Astrocyte of the cerebellum (primary cell): Measurements from ENCODE around the gene VSNL1.

Source experiments
- DNase-seq: peaks from one replicate; pipeline ENCODE4 v3.0.0-alpha.2; 2011; ENCODE audit warnings: low read depth
- H3K4me3 ChIP-seq: 2 replicates; pipeline ENCODE4 v1.5.1; 2011; ENCODE audit warnings: mild to moderate bottlenecking, low read depth, low read length, moderate library complexity
- in situ Hi-C: cut with HindIII; loops from 2 replicates; pipeline ENCODE4 v1.10.0; 2017; ENCODE audit warnings: low sequenced_read_pairs
- TF ChIP-seq, protein P1 (sequence below): IDR thresholded peaks from 2 replicates; pipeline ENCODE4 v1.5.1; 2012; ENCODE audit warnings: low read length, low read depth, moderate library complexity, mild to moderate bottlenecking; ENCODE audit errors: missing control alignments

VSNL1 gene

DNA sequence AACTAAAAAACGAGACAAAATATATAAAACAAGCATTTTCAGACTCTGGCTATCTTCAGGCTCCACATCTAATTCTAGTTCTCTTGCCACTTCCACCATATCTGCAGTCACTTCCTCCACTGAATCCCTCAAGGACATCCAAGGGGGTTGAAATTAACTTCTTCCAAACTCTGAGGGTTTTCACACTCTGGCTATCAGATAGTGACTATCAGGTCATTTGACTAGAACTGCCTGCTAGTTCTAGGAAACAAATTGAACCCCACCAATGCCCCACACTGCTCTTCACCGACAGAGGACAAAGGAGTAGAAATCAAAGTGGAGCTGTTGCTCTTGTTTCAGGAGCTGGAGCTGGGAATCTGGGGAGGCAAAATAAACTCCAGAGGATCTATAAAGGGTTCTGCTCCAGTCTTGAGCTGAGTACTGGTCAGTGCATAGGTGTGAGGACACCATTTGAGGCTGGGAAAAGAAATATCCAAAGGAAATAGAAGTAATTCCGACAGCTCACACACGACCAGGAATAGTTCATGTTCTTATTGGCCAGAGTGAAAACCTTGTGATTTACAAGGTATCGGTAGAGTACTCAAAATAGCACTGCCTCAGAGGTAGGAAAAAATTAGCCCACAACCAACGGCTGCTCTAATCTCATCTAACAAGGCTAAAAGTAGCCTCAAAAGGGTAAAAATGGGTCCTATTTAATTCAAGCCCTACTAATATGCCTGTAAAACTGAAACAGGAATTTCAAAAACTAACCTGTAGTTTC is 141.8 kb downstream of the VSNL1 start:
- H3K4me3 ChIP-seq = no peak overlapping the region
- in situ Hi-C loops = no loop called here
- TF ChIP-seq, protein P1, sequence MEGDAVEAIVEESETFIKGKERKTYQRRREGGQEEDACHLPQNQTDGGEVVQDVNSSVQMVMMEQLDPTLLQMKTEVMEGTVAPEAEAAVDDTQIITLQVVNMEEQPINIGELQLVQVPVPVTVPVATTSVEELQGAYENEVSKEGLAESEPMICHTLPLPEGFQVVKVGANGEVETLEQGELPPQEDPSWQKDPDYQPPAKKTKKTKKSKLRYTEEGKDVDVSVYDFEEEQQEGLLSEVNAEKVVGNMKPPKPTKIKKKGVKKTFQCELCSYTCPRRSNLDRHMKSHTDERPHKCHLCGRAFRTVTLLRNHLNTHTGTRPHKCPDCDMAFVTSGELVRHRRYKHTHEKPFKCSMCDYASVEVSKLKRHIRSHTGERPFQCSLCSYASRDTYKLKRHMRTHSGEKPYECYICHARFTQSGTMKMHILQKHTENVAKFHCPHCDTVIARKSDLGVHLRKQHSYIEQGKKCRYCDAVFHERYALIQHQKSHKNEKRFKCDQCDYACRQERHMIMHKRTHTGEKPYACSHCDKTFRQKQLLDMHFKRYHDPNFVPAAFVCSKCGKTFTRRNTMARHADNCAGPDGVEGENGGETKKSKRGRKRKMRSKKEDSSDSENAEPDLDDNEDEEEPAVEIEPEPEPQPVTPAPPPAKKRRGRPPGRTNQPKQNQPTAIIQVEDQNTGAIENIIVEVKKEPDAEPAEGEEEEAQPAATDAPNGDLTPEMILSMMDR = no peak
- DNase-seq = no peak

DNA sequence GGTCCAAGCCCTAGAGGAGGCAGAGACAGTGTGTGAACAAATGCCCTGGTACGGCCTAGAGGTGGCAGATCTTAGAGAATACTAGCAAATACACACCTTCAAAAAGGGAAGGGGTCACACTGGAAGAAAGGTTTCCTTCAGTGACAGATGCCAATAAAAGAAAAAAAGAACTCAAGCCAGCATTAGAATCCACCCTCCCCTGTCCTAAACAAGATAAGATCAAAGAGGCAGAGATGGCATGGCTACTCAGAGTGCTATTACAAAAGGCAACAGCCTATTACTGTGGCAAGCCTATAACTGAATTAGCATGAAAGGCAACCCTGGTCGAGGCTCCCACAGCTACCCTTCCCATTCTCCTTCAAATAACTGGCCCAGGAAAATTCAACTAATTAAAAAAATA is 143.5 kb downstream of the VSNL1 start:
- H3K4me3 ChIP-seq = no peak overlapping the region
- TF ChIP-seq, protein P1 = no peak
- DNase-seq = no peak
- in situ Hi-C loops = no loop called here

DNA sequence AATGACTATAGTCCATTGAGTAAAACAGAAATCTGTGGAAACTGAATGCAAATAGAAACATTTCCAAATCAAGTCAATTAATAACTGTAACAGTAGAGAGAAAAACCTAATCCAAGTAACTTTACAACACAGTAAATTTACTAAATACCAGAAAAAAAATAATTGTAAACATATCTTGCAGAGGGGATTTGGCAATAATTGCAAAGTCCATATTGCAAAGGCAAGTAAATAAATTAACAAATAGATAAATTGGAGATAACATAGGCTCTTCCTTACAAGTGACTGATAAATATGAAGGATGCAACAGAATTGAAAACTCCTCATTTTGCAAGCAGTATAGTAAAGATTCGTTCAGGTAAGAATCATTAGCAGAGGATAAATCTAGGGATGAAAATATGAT is 148.1 kb downstream of the VSNL1 start:
- no peak for DNase-seq
- H3K4me3 ChIP-seq = no peak overlapping the region
- in situ Hi-C loops = no loop called here
- TF ChIP-seq, protein P1 = no peak

DNA sequence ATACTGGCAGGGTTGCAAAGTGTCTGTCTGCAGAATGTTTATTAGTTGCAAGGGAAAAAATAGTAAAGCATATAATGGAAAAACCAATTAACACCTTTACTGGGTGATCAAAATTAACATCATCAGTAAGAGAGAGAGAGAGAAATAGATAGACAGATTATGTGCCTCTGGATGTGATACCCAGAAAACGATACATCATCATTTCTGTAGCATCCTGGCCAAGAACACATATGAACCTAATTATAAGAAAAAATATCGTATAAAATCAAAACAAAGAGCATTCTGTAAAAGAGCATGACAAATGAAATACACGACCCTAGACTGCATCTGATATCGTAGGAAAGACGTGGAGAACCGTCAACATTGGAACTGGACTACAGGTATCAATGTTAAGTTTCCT is 148.5 kb downstream of the VSNL1 start:
- DNase-seq = no peak
- H3K4me3 ChIP-seq = no peak overlapping the region
- TF ChIP-seq, protein P1 = no peak
- in situ Hi-C loops = no loop called here

DNA sequence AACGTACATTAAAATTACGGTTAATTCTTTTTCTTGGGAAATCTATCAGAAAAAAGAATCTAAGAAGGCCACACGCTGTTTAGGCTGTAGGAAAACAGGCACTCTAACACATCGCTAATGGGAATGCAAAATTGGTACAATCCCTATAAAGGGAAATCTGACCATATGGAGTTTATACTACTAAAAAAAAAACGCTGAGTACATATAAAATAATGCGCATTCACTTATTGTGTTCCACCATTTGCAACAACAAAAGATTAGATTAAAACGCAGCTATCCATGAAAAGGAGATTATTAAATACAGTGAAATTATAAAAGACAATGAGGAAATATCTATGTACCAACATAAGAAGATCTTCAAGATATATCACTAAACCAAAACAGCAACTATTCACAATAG is 150.3 kb downstream of the VSNL1 start:
- no peak overlapping the region for H3K4me3 ChIP-seq
- in situ Hi-C loops = no loop called here
- TF ChIP-seq, protein P1 = no peak
- DNase-seq = no peak
